ENCODE data around the gene HOXC6.

- TF ChIP-seq CTCF (IDR thresholded peaks at IDR 0.05; ENCODE audit: insufficient read depth, low read length), result no peak
- TF ChIP-seq GABPA (IDR thresholded peaks at IDR 0.05; ENCODE audit: low read depth), result no peak
- TF ChIP-seq POLR2AphosphoS5 (IDR thresholded peaks at IDR 0.05; ENCODE audit: low read depth), result no peak
- TF ChIP-seq REST (IDR thresholded peaks at IDR 0.05; ENCODE audit: insufficient replicate concordance, low read depth), result no peak
These were observed 13.0 kb upstream of the HOXC6 start for GRCh38 chr12:54015018-54015931.
